ENCODE measurements around the gene BBS7.
A peak's percentile ranks its signal among the peaks of the same experiment; 100 is the strongest.

BBS7 gene

DNA sequence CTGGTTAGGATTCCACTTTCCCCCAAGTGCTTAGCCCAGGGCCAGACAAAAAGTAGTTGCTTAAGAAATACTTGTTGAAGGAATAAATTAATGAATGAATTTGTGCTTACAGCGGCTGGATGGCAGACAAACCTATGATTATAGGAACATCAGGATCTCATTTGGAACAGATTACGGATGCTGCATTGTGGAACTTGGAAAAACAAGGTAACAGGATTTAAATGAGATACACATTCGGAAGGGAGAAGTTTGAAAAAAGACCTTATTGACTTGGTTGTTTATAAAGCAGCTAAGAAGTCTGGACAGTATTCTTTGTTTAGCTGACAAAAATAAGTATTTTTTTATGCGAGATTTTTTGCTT is 68.6 kb downstream of the BBS7 start:
- peak overlapping the region; percentile 94 for H3K27ac ChIP-seq (ENCODE audit: low read length)

DNA sequence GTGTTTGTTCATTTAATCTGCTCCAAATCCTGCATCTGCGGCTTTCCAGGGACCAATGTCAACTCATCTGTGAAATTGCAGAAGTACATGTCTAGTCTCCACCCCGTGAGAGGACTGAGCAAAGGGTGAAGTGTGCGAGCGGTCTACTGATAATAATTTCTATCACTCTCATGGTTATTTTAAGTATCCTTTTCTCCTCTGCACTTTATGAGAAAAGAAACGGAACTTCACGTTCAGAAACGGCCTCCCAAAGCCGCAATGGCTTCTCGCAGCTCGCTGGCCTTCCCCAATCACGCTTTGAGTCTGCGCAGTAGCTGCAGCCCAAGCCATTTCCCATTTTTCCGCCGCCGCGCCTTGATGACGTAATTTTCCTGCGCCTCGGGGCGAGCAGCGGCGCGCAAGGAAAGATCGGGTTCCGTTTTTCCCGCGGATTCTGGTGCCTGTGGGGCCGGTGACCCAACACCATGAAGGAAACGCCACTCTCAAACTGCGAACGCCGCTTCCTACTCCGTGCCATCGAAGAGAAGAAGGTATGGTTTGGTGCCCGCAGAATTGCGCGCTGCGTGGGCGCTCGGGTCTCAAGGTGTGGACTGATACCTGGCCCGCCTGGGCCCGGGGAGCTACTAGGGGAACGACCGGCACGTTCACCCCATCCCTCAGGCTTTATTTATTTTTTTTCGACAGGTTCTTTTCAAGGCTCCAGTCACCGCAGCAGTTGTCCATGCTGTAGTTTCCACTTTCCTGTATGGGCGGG is 69.1 kb downstream of the BBS7 start, which contains the start of gene EXOSC9:
EXOSC9 (plus strand) TSS at position 363 of the 754 bp plus-strand sequence; CDS start at position 465, 102 bp downstream.
- peaks cover 42% of the 10 kb centered on the region for H3K36me3 ChIP-seq (ENCODE audit: insufficient read depth, low read depth, low read length)
- H3K4me3 ChIP-seq (ENCODE audit: low read length): peak within 1 kb of the TSS; percentile 98
- no peaks in the 10 kb centered on the region for H3K9me3 ChIP-seq (ENCODE audit: insufficient read depth, low read depth, low read length)
- H3K27me3 ChIP-seq (ENCODE audit: insufficient read depth, low read length): no peaks in the 10 kb centered on the region
- H3K4me1 ChIP-seq (ENCODE audit: insufficient read depth, low read length): peaks cover 5% of the 10 kb centered on the region; the same call in 1 of the 2 replicates
- H3K27ac ChIP-seq (ENCODE audit: low read length): peak within 1 kb of the TSS; percentile 94
- H3K9ac ChIP-seq (ENCODE audit: low read depth, low read length): peak within 1 kb of the TSS; percentile 100

More for the DNA sequence above, 68.6 kb downstream of the BBS7 start:
- no peaks in the 10 kb centered on the region for H3K27me3 ChIP-seq (ENCODE audit: insufficient read depth, low read length)
- peaks cover 47% of the 10 kb centered on the region for H3K36me3 ChIP-seq (ENCODE audit: insufficient read depth, low read depth, low read length)
- H3K4me1 ChIP-seq (ENCODE audit: insufficient read depth, low read length): peaks cover 2% of the 10 kb centered on the region; the same call in 1 of the 2 replicates
- H3K4me3 ChIP-seq (ENCODE audit: low read length): peak overlapping the region; percentile 98
- no peaks in the 10 kb centered on the region for H3K9me3 ChIP-seq (ENCODE audit: insufficient read depth, low read depth, low read length)
- peak overlapping the region; percentile 100 for H3K9ac ChIP-seq (ENCODE audit: low read depth, low read length)

DNA sequence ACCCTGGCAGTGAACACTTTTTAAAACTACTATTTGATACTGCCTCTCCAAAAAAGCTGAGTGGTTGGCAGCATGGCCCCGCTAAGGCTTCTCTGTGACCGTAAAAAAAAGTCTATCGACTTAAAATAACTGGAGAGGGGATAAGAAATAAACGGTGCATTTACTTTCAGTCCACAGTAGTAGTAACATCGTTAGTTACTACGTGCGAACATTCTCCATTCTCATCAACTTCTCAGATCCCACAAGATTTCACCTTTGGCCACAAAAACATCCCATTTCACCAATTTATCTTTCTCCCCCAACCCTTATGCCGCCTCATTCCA is 69.7 kb downstream of the BBS7 start:
- Histone ChIP-seq H3K4me3 (ENCODE audit: low read length) (peak overlapping the region; percentile 98), H3K4me1 (ENCODE audit: insufficient read depth, low read length) (peaks cover 10% of the 10 kb centered on the region; the same call in 1 of the 2 replicates), H3K27me3 (ENCODE audit: insufficient read depth, low read length) (no peaks in the 10 kb centered on the region), H3K9ac (ENCODE audit: low read depth, low read length) (peak overlapping the region; percentile 100), H3K36me3 (ENCODE audit: insufficient read depth, low read depth, low read length) (peaks cover 36% of the 10 kb centered on the region), H3K27ac (ENCODE audit: low read length) (peak overlapping the region; percentile 91), H3K9me3 (ENCODE audit: insufficient read depth, low read depth, low read length) (no peaks in the 10 kb centered on the region)

DNA sequence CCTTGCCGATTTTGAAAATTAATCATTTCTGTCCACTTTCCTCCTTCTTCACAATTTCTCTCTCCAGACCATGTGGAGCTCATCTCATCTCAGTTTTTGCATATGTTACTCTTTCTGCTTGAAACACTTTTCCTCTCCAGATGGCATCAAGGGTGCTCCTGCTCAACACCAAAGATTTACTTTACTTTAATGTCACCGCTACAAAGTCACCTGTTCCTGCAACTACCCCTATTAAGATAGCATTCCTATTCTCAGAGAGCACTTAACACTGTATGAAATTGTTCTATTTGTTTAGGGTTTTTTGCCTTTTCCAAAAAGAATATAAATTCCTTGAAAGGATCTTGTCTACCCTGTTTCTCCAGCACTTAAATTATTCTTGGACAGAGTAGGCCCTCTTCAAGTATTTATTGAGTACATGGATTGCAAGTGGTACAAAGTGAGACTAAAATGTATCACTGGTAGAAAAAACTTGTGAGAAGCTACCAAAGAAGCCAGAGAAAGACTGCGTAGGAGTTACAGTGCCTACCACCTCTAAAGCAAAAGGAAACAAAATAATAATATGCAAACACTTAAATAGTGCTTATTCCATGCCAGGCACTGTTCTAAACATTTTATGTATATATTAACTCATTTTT is 70.3 kb downstream of the BBS7 start:
- Histone ChIP-seq H3K36me3 (ENCODE audit: insufficient read depth, low read depth, low read length) (peaks cover 30% of the 10 kb centered on the region), H3K27ac (ENCODE audit: low read length) (no peak overlapping the region), H3K27me3 (ENCODE audit: insufficient read depth, low read length) (no peaks in the 10 kb centered on the region), H3K9me3 (ENCODE audit: insufficient read depth, low read depth, low read length) (no peaks in the 10 kb centered on the region), H3K4me3 (ENCODE audit: low read length) (no peak overlapping the region), H3K4me1 (ENCODE audit: insufficient read depth, low read length) (peaks cover 13% of the 10 kb centered on the region; the same call in 1 of the 2 replicates), H3K9ac (ENCODE audit: low read depth, low read length) (no peak overlapping the region; the same call in 1 of the 2 replicates)

DNA sequence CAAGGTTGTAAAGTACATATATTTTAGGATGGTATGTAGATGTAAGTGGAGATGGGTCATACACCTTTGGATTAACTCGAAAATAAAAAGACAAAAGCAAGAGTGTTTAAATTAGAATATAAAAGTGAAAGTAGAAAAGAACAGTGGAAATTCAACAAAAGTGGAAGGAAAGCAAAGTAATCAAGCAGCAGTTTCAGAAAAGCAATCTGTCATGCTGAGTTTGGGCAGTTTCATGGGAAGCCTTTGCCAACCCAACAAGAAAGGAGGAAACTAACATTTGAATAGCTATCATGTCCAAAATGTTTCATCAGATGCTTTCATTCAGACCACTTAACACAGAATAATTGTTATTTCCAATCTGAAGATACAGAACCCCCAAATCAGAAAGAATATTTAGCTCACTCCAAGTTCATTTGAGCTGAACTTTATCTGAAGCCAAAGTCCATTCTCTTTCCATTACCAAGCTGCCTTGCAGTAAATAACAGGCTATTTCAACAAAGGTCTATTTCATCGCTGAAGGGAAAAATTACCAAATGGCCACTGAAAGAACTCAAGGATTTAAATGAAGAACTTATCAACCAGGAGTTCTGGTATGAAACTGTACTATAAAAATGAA is 71.0 kb downstream of the BBS7 start:
- Histone ChIP-seq H3K4me3 (ENCODE audit: low read length) (no peak overlapping the region), H3K9me3 (ENCODE audit: insufficient read depth, low read depth, low read length) (no peaks in the 10 kb centered on the region), H3K27ac (ENCODE audit: low read length) (no peak overlapping the region), H3K27me3 (ENCODE audit: insufficient read depth, low read length) (no peaks in the 10 kb centered on the region), H3K9ac (ENCODE audit: low read depth, low read length) (no peak overlapping the region), H3K36me3 (ENCODE audit: insufficient read depth, low read depth, low read length) (peaks cover 23% of the 10 kb centered on the region), H3K4me1 (ENCODE audit: insufficient read depth, low read length) (peaks cover 18% of the 10 kb centered on the region)

DNA sequence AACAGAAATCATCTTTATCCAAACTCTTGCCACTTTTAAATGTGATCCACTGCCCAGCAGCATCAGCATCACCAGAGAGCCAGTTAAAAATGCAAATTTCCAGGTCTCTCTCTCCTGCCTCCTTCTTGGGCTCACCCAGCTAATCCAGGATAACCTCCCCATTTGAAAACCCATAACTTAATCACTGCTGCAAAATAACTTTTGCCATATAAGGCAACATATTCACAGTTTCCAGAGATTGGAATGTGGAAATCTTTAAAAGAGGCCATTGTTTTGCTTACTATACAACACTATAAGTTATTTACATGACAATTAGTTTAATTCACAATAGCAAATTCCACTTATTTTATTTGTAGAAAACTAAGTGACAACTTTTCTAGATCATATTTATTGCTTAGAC is 74.0 kb downstream of the BBS7 start:
- no peaks in the 10 kb centered on the region for H3K27me3 ChIP-seq (ENCODE audit: insufficient read depth, low read length)
- peak overlapping the region; percentile 63 for H3K27ac ChIP-seq (ENCODE audit: low read length)
- H3K36me3 ChIP-seq (ENCODE audit: insufficient read depth, low read depth, low read length): no peaks in the 10 kb centered on the region
- H3K9me3 ChIP-seq (ENCODE audit: insufficient read depth, low read depth, low read length): no peaks in the 10 kb centered on the region
- peak overlapping the region; percentile 30; the same call in 1 of the 2 replicates for H3K4me3 ChIP-seq (ENCODE audit: low read length)
- H3K9ac ChIP-seq (ENCODE audit: low read depth, low read length): peak overlapping the region; percentile 58; the same call in 1 of the 2 replicates
- H3K4me1 ChIP-seq (ENCODE audit: insufficient read depth, low read length): peaks cover 18% of the 10 kb centered on the region

DNA sequence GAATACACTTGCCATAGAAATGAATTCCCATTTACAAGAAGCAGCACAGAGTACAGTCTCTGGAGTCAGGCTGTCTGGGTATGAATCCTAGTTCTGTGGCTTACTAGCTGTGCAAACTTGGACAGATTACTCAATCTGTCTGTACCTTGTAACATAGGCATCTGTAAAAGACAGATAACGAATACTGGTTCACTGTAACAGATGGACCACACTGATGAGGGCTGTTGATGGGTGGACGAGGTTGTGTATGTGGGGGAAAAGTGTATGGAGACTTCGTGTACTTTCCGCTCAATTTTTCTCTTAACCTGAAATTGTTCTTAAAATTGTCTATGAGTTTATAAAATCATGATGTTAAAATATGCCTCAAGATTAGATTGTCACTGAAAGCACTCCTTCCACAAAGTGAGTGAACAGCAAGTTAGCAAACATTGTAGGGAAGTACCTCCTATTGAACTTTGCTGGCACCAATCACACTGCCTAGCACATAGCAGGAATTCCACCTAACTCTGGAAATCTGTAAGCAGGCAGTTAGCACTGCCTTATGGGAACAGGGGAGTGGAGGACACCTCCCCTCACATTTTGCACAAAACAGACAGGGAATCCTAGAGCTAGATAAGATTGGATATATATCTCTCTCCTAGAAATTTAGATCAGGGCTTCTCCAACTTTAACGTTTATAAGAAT is 75.6 kb downstream of the BBS7 start:
- Histone ChIP-seq H3K27me3 (ENCODE audit: insufficient read depth, low read length) (no peaks in the 10 kb centered on the region), H3K9ac (ENCODE audit: low read depth, low read length) (peak overlapping the region; percentile 58; the same call in 1 of the 2 replicates), H3K36me3 (ENCODE audit: insufficient read depth, low read depth, low read length) (no peaks in the 10 kb centered on the region), H3K4me3 (ENCODE audit: low read length) (no peak overlapping the region), H3K27ac (ENCODE audit: low read length) (no peak overlapping the region), H3K9me3 (ENCODE audit: insufficient read depth, low read depth, low read length) (no peaks in the 10 kb centered on the region), H3K4me1 (ENCODE audit: insufficient read depth, low read length) (peaks cover 18% of the 10 kb centered on the region)

DNA sequence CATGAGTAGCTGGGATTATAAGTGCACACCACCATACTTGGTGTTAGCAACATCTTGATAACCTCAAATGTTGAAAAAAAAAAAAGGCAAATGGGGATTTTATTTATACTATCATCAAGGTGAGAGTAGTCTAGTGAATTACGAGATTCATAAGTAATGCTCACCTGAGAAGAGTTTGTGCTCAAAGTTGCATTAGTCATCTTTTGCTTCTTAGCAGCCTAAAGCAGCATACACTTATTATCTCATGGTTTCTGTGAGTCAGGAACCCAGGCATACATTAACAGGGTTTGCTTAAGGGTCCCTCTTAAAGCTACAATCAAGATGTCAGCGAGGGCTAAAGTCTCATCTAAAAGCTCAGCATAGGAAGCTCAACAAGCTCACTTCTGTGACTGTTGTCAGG is 77.3 kb downstream of the BBS7 start:
- H3K4me1 ChIP-seq (ENCODE audit: insufficient read depth, low read length): peaks cover 20% of the 10 kb centered on the region
- H3K27ac ChIP-seq (ENCODE audit: low read length): no peak overlapping the region
- H3K9ac ChIP-seq (ENCODE audit: low read depth, low read length): no peak overlapping the region
- no peak overlapping the region for H3K4me3 ChIP-seq (ENCODE audit: low read length)
- H3K9me3 ChIP-seq (ENCODE audit: insufficient read depth, low read depth, low read length): no peaks in the 10 kb centered on the region
- H3K36me3 ChIP-seq (ENCODE audit: insufficient read depth, low read depth, low read length): no peaks in the 10 kb centered on the region
- H3K27me3 ChIP-seq (ENCODE audit: insufficient read depth, low read length): no peaks in the 10 kb centered on the region

DNA sequence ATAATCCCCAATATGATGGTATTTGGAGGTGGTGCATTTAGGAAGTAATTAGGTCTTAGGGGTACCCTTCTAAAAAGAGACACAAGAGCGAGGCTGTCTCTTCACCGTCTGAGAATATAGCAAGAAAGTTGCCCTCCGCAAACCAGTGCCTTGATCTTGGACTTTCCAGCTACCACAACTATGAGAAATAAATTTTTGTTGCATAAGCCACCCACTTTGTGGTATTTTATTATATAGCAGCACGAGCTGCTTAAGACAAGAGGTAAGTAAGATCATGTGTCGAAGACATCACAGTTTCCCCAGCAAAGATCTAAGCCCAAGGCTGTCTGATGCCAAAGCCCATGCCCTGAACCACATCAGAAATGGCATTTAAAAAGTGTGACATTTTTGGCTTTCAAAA is 78.8 kb downstream of the BBS7 start:
- H3K4me3 ChIP-seq (ENCODE audit: low read length): no peak overlapping the region
- H3K4me1 ChIP-seq (ENCODE audit: insufficient read depth, low read length): peaks cover 18% of the 10 kb centered on the region
- H3K9ac ChIP-seq (ENCODE audit: low read depth, low read length): no peak overlapping the region
- no peaks in the 10 kb centered on the region for H3K9me3 ChIP-seq (ENCODE audit: insufficient read depth, low read depth, low read length)
- no peak overlapping the region for H3K27ac ChIP-seq (ENCODE audit: low read length)
- no peaks in the 10 kb centered on the region for H3K27me3 ChIP-seq (ENCODE audit: insufficient read depth, low read length)
- H3K36me3 ChIP-seq (ENCODE audit: insufficient read depth, low read depth, low read length): no peaks in the 10 kb centered on the region

DNA sequence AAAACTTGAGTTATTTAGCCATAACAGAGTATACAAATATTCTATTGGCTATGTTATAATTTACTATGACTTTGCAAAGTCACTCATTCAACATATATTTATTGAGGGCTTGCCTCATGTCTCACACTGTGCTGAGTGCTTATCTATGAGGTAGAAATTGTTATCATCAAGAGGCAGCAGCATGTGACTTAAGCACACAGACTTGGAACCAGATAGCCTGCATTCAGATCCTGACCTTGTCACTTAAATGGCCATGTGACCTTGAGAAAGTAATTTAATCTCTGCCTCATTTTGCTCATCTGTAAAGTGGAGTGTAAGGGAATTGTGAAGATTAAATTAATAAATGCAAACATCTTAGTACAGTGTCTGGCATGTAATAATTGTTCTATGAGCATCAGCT is 79.3 kb downstream of the BBS7 start:
- H3K9ac ChIP-seq (ENCODE audit: low read depth, low read length): no peak overlapping the region
- peaks cover 15% of the 10 kb centered on the region for H3K4me1 ChIP-seq (ENCODE audit: insufficient read depth, low read length)
- no peaks in the 10 kb centered on the region for H3K9me3 ChIP-seq (ENCODE audit: insufficient read depth, low read depth, low read length)
- H3K27me3 ChIP-seq (ENCODE audit: insufficient read depth, low read length): no peaks in the 10 kb centered on the region
- no peaks in the 10 kb centered on the region for H3K36me3 ChIP-seq (ENCODE audit: insufficient read depth, low read depth, low read length)
- H3K27ac ChIP-seq (ENCODE audit: low read length): no peak overlapping the region
- no peak overlapping the region for H3K4me3 ChIP-seq (ENCODE audit: low read length)

DNA sequence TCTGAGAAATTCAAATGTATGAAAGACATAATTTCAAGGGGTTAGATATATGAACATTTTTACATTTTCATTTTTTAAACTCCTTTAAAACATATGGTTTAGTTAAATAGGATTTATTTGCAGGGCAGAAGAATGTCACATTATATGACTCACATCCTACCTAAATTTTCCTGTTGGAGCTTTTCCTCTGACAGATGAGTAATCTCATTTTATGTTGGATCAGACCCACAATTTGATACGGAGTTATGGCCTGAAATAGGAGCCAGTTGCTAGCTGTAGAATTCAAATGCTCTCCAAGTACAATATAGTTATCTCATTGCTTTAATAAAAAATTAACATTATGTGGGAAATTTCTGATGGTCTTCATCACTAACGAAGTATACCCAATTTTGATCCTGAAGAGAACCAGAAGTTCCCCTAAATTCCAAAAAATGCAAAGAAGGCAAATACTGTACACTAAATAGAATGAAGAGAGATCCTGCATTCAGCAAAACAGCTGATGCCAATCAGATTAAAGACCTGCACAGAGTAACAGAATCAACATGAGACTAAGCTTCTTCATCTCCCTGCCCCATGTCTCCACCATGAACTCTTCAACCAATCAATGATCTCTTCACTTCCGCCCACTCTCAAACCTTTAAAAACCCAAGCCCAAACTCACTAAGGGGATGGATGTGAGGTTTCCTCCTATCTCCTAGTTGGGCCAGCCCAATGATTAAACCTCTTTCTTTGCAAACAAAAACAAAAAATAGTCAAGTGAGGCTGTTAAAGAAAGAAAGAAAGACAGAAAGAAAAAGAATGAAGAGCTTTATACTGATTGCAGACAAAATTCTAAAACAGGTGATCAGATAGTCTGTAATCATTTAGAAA is 80.1 kb downstream of the BBS7 start:
- Histone ChIP-seq H3K4me3 (ENCODE audit: low read length) (no peak overlapping the region), H3K9ac (ENCODE audit: low read depth, low read length) (no peak overlapping the region), H3K27me3 (ENCODE audit: insufficient read depth, low read length) (no peaks in the 10 kb centered on the region), H3K36me3 (ENCODE audit: insufficient read depth, low read depth, low read length) (no peaks in the 10 kb centered on the region), H3K4me1 (ENCODE audit: insufficient read depth, low read length) (peaks cover 9% of the 10 kb centered on the region), H3K27ac (ENCODE audit: low read length) (no peak overlapping the region), H3K9me3 (ENCODE audit: insufficient read depth, low read depth, low read length) (no peaks in the 10 kb centered on the region)
